AG09309 (cell line): ENCODE results near the gene FOXK2.
A peak's percentile ranks its signal among the peaks of the same experiment; 100 is the strongest.

Source experiments
- DNase-seq: peaks from one replicate; pipeline ENCODE4 v3.0.0-alpha.2; 2010; ENCODE audit warnings: low read depth
- H3K4me3 ChIP-seq: 2 replicates; pipeline ENCODE4 v1.5.1; 2011; ENCODE audit warnings: mild to moderate bottlenecking, low read depth, low read length, moderate library complexity; ENCODE audit not compliant: control insufficient read depth
- TF ChIP-seq, protein P1 (sequence below): IDR thresholded peaks from 2 replicates; pipeline ENCODE4 v1.5.1; 2011; ENCODE audit warnings: mild to moderate bottlenecking, low read depth, low read length, inconsistent platforms; ENCODE audit not compliant: insufficient read depth, control insufficient read depth; ENCODE audit errors: missing control alignments

The FOXK2 gene

DNA sequence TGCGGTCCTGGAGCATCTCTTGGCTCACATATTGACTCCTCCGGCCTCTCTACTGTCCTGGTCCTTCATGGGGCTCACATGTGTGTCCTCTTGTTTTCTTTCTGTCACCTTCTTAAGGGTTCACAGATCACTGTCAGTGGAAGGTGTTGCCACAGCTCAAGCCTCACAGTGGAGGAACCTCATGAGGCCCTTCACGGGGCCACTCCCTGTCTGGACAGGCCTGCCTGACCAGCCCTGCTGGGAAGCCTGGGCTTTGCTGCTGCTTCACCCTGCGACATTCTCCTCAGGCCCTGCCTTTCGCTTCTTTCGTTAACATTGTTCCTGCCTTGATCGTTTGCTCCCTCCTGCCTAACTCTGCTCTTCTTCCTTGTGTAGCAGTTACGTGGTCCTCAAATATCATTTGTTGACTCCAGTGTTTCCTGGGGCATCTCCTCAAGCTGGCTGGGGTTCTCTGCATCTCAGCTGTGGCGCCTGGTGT, 72.8 kb downstream of the FOXK2 start:
- TF ChIP-seq, protein P1, sequence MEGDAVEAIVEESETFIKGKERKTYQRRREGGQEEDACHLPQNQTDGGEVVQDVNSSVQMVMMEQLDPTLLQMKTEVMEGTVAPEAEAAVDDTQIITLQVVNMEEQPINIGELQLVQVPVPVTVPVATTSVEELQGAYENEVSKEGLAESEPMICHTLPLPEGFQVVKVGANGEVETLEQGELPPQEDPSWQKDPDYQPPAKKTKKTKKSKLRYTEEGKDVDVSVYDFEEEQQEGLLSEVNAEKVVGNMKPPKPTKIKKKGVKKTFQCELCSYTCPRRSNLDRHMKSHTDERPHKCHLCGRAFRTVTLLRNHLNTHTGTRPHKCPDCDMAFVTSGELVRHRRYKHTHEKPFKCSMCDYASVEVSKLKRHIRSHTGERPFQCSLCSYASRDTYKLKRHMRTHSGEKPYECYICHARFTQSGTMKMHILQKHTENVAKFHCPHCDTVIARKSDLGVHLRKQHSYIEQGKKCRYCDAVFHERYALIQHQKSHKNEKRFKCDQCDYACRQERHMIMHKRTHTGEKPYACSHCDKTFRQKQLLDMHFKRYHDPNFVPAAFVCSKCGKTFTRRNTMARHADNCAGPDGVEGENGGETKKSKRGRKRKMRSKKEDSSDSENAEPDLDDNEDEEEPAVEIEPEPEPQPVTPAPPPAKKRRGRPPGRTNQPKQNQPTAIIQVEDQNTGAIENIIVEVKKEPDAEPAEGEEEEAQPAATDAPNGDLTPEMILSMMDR = no peak
- no peak overlapping the region for H3K4me3 ChIP-seq
- DNase-seq = no peak

GRCh38 chr17:82592767-82593589, 73.4 kb downstream of the FOXK2 start:
- DNase-seq = no peak
- TF ChIP-seq, protein P1 = no peak
- peak overlapping the region; percentile 55 for H3K4me3 ChIP-seq

DNA sequence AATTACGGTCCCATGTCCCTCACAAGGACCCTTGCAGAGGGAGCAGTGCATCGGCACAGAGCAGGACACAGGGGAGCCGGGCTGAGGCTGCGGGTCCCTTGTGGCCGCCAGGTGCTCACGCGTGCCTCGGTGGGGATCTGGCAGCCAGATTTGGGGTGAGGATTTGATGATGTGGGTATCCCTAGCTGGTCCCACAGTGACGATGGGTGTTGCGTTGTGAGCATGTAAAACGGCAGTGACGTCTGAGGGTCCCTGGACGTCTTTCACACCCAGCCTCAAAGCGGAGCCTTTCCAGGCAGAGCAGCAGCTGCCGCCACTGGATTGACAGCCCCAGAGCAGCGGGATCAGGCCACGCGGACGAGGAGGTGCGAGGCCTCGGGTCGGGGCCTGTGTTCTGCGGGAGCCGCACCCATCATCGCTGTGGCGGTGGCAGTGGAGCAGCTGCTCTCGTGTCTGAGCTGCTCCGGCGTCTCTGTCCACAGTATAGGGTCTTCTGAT, 74.1 kb downstream of the FOXK2 start:
- peak overlapping the region; percentile 55 for H3K4me3 ChIP-seq
- TF ChIP-seq, protein P1 = no peak
- DNase-seq = no peak

- no peak overlapping the region for H3K4me3 ChIP-seq
- TF ChIP-seq, protein P1 = no peak
- no peak for DNase-seq
Measured at GRCh38 chr17:82594571-82594970, 75.0 kb downstream of the FOXK2 start.

DNA sequence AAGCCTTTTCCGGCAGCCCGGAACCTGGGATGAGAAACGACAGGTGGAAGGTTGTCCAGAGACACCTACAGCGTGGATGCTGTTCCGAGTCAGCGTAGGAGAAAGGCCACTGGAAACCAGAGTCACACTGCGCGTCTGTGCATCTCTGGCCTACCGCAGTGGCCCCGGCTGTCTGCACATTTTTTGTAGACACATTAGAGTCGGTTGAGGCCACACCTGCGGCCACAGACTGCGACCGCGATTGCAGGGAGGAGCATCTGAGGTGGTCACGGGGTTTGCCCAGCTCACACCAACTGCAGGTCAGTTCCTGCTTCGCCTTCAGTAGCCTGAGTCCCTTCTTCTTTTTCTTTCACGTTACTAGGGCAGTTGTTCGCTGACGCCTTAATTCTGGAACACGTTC, 76.4 kb downstream of the FOXK2 start:
- no peak overlapping the region for H3K4me3 ChIP-seq
- TF ChIP-seq, protein P1 = no peak
- DNase-seq = no peak

- H3K4me3 ChIP-seq = no peak overlapping the region
- TF ChIP-seq, protein P1 = no peak
- no peak for DNase-seq
Measured at GRCh38 chr17:82596296-82596695, 76.8 kb downstream of the FOXK2 start.
